GM04504 (cell line): ENCODE data around the gene CARS1.
A peak's percentile ranks its signal among the peaks of the same experiment; 100 is the strongest.

ENCODE experiments used
- DNase-seq: peaks from one replicate; pipeline ENCODE4 v3.0.0-alpha.2; 2012; ENCODE audit warnings: low read depth

The CARS1 gene

GRCh38 chr11:3008746-3009336, 48.4 kb downstream of the CARS1 start:
- DNase-seq = no peak

- DNase-seq = no peak
Measured at GRCh38 chr11:3007404-3008010, 49.7 kb downstream of the CARS1 start.

- DNase-seq = no peak
Measured at GRCh38 chr11:3006505-3007260, 50.5 kb downstream of the CARS1 start.

GRCh38 chr11:3004481-3004880, 52.7 kb downstream of the CARS1 start:
- no peak for DNase-seq

- DNase-seq = no peak
Measured at GRCh38 chr11:3003396-3004231, 53.6 kb downstream of the CARS1 start.

- DNase-seq = no peak
Measured at GRCh38 chr11:3002871-3003270, 54.4 kb downstream of the CARS1 start.

- no peak for DNase-seq
Measured at GRCh38 chr11:3002351-3002861, 54.8 kb downstream of the CARS1 start.

GRCh38 chr11:3001496-3001895, 55.7 kb downstream of the CARS1 start:
- no peak for DNase-seq

GRCh38 chr11:3000032-3000961, 56.9 kb downstream of the CARS1 start:
- no peak for DNase-seq

- DNase-seq = no peak
Measured at GRCh38 chr11:2999464-2999998, 57.7 kb downstream of the CARS1 start.

- DNase-seq = no peak
Measured at GRCh38 chr11:2998073-2998850, 59.0 kb downstream of the CARS1 start.

GRCh38 chr11:2997406-2997805, 59.8 kb downstream of the CARS1 start:
- no peak for DNase-seq

- DNase-seq = no peak
Measured at GRCh38 chr11:2996976-2997375, 60.2 kb downstream of the CARS1 start.

- no peak for DNase-seq
Measured at GRCh38 chr11:2995893-2996554, 61.2 kb downstream of the CARS1 start.

- DNase-seq = no peak
Measured at GRCh38 chr11:2995031-2995561, 62.1 kb downstream of the CARS1 start.

- no peak for DNase-seq
Measured at GRCh38 chr11:2994336-2994730, 62.9 kb downstream of the CARS1 start.

GRCh38 chr11:2992997-2993325, 64.3 kb downstream of the CARS1 start:
- no peak for DNase-seq

- peak; percentile 88 for DNase-seq
Measured at GRCh38 chr11:2992234-2992996, 64.8 kb downstream of the CARS1 start, which contains the start of gene NAP1L4. NAP1L4 (minus strand) TSS chr11:2992329; CDS start chr11:2979220, 13,109 bp downstream.
